ENCODE results near the gene KCNC4. TPM values are rescaled to one million over a fixed set of nuclear protein-coding genes. Genes with fewer than 3 reads are reported as not detected.

Gene KCNC4
- total and polyA plus RNA-seq, 12 donors: 2.2 to 13.8 (median 5.1) TPM

DNA sequence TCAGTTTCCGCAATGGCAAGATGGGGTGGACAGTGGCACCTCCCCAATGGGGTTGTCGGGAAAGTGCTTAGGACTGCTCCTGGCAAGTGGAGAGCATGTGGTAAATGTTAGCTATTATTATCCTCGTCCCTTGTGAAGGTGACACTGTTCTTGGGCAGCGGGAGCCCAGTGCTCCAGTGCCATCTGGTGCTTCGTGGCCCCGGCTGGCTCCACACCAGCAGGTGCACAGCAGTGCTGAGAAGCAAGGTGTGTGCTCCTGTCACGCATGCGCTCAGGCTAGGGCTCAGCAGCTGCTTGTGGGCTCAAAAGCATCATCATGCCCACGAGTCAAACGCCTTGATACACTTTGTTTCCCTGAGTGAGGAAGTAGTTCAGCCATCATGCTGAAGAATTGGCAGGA, 24.9 kb upstream of the KCNC4 start:
- 44 to 63% methylated on average over 10 of the region's 10 CpGs for WGBS, 2 donors
- Histone ChIP-seq H3K4me3 (no peak overlapping the region), H3K36me3 (no peaks in the 10 kb centered on the region), H3K4me1 (peaks cover 0 to 54% (median 30%) of the 10 kb centered on the region in 9 donors), H3K27me3 (no peaks in the 10 kb centered on the region), H3K27ac (no peak overlapping the region), H3K9me3 (no peaks in the 10 kb centered on the region)
- TF ChIP-seq, protein P1, sequence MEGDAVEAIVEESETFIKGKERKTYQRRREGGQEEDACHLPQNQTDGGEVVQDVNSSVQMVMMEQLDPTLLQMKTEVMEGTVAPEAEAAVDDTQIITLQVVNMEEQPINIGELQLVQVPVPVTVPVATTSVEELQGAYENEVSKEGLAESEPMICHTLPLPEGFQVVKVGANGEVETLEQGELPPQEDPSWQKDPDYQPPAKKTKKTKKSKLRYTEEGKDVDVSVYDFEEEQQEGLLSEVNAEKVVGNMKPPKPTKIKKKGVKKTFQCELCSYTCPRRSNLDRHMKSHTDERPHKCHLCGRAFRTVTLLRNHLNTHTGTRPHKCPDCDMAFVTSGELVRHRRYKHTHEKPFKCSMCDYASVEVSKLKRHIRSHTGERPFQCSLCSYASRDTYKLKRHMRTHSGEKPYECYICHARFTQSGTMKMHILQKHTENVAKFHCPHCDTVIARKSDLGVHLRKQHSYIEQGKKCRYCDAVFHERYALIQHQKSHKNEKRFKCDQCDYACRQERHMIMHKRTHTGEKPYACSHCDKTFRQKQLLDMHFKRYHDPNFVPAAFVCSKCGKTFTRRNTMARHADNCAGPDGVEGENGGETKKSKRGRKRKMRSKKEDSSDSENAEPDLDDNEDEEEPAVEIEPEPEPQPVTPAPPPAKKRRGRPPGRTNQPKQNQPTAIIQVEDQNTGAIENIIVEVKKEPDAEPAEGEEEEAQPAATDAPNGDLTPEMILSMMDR (IDR thresholded peaks at IDR 0.05): peak in 5 of 9 donors; percentile 14 to 47 (median 32)
- intact Hi-C loops (cut with DNase I): loop anchor here in 1 of 10 donors (10.0 kb wide), 1 partner anchor 130 kb away; no protein-coding TSS in a partner anchor
- peak; percentile 44 to 84 (median 67) for ATAC-seq
- peak; percentile 32 to 45 for DNase-seq

DNA sequence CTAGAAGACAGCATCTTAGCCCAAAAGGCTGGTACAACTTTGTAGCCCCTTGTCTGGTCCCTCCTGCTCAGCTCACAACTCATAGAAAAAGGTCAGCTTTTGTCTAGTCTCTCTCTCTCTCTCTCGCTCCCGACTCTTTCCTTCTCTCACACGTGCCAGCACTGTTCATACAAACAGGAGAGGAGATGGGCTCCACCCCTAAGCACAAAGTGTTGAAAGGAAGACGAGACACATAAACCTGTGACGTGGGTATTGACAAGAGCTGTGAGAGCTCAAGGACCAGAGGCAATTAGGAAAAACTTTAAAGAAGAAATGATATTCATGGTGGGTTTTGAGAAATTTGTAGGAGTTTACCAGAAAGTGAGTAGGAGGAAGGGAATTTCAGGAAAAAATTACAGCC, 23.6 kb upstream of the KCNC4 start:
- DNase-seq (no peak), ATAC-seq (peak in 3 of 8 donors; percentile 32 to 43 (median 39))
- Histone ChIP-seq H3K4me3 (no peak overlapping the region), H3K27me3 (no peaks in the 10 kb centered on the region), H3K4me1 (peaks cover 0 to 59% (median 30%) of the 10 kb centered on the region in 9 donors), H3K9me3 (no peaks in the 10 kb centered on the region), H3K36me3 (no peaks in the 10 kb centered on the region), H3K27ac (peak overlapping the region in 5 of 10 donors; percentile 64 to 92 (median 79))
- WGBS, 2 donors: 13 to 47% methylated on average over 5 of the region's 5 CpGs
- intact Hi-C loops (cut with DNase I): loop anchor here in 1 of 10 donors (10.0 kb wide), 1 partner anchor 132 kb away; no protein-coding TSS in a partner anchor
- TF ChIP-seq, protein P1 (IDR thresholded peaks at IDR 0.05): no peak

DNA sequence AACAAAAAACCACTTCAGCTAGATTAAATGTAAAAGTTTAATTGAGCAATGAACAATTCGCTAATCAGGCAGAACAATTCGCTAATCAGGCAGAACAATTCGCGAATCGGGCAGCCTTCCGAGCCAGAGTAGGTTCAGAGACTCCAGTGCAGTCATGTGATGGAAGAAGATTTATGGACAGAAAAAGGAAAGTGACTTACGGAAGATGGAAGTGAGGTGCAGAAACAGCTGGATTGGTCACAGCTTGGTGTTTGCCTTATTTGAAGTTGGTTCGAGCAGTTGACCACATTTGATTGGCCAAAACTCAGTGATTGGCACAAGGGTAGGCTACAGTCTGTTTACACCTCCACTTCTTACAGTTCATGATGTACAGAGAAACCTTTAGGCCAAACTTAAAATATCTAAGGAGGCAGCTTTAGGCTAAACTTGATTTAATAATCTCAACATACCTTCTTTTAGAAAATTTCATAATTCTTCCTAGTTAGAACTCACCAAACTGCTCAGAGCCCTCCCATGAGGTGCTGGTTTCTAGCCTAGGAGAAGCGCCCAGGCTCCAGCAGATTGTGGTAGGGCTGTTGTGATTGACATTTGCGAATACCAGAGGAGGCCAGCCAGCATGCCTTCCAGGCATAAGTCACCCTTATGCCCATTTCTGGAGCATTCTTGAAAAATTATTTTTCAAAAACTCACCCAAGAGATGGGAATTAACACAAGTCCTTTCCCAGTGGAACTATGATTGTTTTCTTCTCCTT, 22.8 kb upstream of the KCNC4 start:
- peaks cover 0 to 59% (median 30%) of the 10 kb centered on the region in 9 donors for H3K4me1 ChIP-seq
- H3K4me3 ChIP-seq: no peak overlapping the region
- no peaks in the 10 kb centered on the region for H3K9me3 ChIP-seq
- no peaks in the 10 kb centered on the region for H3K27me3 ChIP-seq
- peak overlapping the region in 9 of 10 donors; percentile 32 to 92 (median 67) for H3K27ac ChIP-seq
- peak; percentile 42 to 84 (median 70) for ATAC-seq
- intact Hi-C loops (cut with DNase I): loop anchor here in 1 of 10 donors (10.0 kb wide), 1 partner anchor 133 kb away; no protein-coding TSS in a partner anchor
- TF ChIP-seq, protein P1 (IDR thresholded peaks at IDR 0.05): no peak
- DNase-seq: peak in 1 of 2 donors; percentile 40
- WGBS, 2 donors: 79% methylated on average over 10 of the region's 10 CpGs
- H3K36me3 ChIP-seq: no peaks in the 10 kb centered on the region

DNA sequence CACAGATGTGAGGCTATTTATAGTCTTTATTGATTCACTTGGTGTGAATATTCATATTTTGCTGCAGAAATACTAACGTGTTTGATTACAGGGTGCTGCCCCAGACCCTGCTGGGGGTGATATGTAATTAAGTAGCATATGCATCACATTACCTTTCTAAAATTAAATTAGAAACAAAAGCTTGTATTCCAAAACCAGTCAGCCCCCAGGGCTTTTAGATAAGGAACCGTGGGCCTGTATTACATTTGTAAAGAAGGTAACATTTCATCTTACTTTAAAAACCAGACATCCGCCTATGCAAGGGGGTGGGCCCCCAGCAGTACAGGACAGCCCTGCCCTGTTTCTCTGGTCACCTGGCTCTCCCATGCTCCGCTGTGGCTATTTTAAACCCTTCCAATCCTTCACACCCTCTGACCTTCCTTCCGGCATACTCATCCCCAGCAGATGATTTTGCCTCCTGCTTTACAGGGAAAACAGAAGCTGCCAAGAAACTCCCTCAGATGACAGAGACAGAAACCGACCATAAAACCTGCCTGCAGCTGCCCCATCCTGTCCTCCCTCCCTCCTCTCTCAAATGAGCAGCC, 22.0 kb upstream of the KCNC4 start:
- WGBS, 2 donors: 18 to 24% methylated on average over 6 of the region's 6 CpGs
- Histone ChIP-seq H3K27ac (peak overlapping the region in 9 of 10 donors; percentile 32 to 92 (median 67)), H3K36me3 (no peaks in the 10 kb centered on the region), H3K9me3 (no peaks in the 10 kb centered on the region), H3K27me3 (no peaks in the 10 kb centered on the region), H3K4me3 (no peak overlapping the region), H3K4me1 (peaks cover 0 to 59% (median 30%) of the 10 kb centered on the region in 9 donors)
- intact Hi-C loops (cut with DNase I): loop anchor here in 1 of 10 donors (10.0 kb wide), 1 partner anchor 133 kb away; no protein-coding TSS in a partner anchor
- DNase-seq (peak in 1 of 2 donors; percentile 61), ATAC-seq (peak; percentile 38 to 88 (median 65))
- TF ChIP-seq, protein P1 (IDR thresholded peaks at IDR 0.05): no peak
